Heart left ventricle (tissue), 16 donors: ENCODE data around the gene SMIM21. TPM values are rescaled to one million over a fixed set of nuclear protein-coding genes. Genes with fewer than 3 reads are reported as not detected.

ENCODE experiments used
- ATAC-seq, 4 donors: fragments of 200-7000 bp; cut with Tn5 transposase; one replicate each; pipeline ENCODE4 v1.9.1; 2020 to 2022; ENCODE audit warnings: moderate library complexity in 4 of 4, mild to moderate bottlenecking in 3 of 4, moderate number of reproducible peaks in 1 of 4
- DNase-seq, 5 donors: peaks; one replicate each; pipeline ENCODE4 v3.0.0-alpha.2; 2020
- H3K27ac ChIP-seq, 12 donors: fragments of 200-600 bp; sonication (generic) in 4 of 12; one replicate each; pipeline versions ENCODE4 v1.5.0 to v1.8.0; 2016 to 2022; ENCODE audit warnings: mild to moderate bottlenecking in 2 of 12
- H3K27me3 ChIP-seq, 9 donors: fragments of 200-600 bp; sonication (generic) in 2 of 9; one replicate each; pipeline versions ENCODE4 v1.5.1 to v1.8.0; 2016 to 2022; ENCODE audit warnings: mild to moderate bottlenecking in 3 of 9
- H3K36me3 ChIP-seq, 9 donors: fragments of 200-600 bp; sonication (generic) in 2 of 9; one replicate each; pipeline versions ENCODE4 v1.5.0 to v1.8.0; 2018 to 2022; ENCODE audit warnings: mild to moderate bottlenecking in 2 of 9
- H3K4me1 ChIP-seq, 12 donors: fragments of 200-600 bp; sonication (generic) in 4 of 12; one replicate each; pipeline versions ENCODE4 v1.5.0 to v1.8.0; 2016 to 2022; ENCODE audit warnings: mild to moderate bottlenecking in 3 of 12
- H3K4me3 ChIP-seq, 12 donors: fragments of 200-600 bp; sonication (generic) in 4 of 12; one replicate each; pipeline versions ENCODE4 v1.5.0 to v1.8.0; 2017 to 2022; ENCODE audit warnings: mild to moderate bottlenecking in 9 of 12, moderate library complexity in 4 of 12
- H3K9me3 ChIP-seq, 12 donors: fragments of 200-600 bp; sonication (generic) in 4 of 12; one replicate each; pipeline versions ENCODE4 v1.5.0 to v1.8.0; 2016 to 2022; ENCODE audit warnings: mild to moderate bottlenecking in 1 of 12
- POLR2A ChIP-seq, 2 donors: fragments of 450-650 bp; IDR thresholded peaks; one replicate each; pipeline ENCODE4 v1.6.1; 2017; ENCODE audit warnings: antibody characterized with exemption in 2 of 2, mild to moderate bottlenecking in 2 of 2, moderate library complexity in 2 of 2
- WGBS, 4 donors: extraction: QIAGEN DNeasy Blood & Tissue Kit in 2 of 4; methylation state at CpG; one replicate each; pipeline versions ENCODE4 v1.1.5 to v1.1.7; 2013 to 2018; 5-methylcytosine and 5-hydroxymethylcytosine counted together
- intact Hi-C, 10 donors: fragments of 100-400 bp; cut with DNase I; formaldehyde crosslinking; loops; one replicate each; pipeline versions ENCODE4 v1.11.1 to v1.14.2; 2022
- polyA plus RNA-seq, 2 donors: library from polyadenylated mRNA; stranded (reverse); fragments of 200-250 nt; gene quantifications; one replicate each; pipeline ENCODE4 v1.2.3, GENCODE V29; 2013
- total RNA-seq, 9 donors: library from RNA; depleted of rRNA in 2 of 9; stranded (reverse); fragments of >200 nt in 2 of 9; fragmentation: NEBNext Ultra II Directional in 3 of 9; extraction: Animal tissue kit (Norgen Biotek cat#: 25700) in 3 of 9; gene quantifications; one replicate each; pipeline versions ENCODE4 v1.1.0 to v1.2.4, GENCODE V29; 2016 to 2023
- TF ChIP-seq, protein P1 (sequence below), 12 donors: fragments of 200-600 bp; sonication (generic) in 4 of 12; IDR thresholded peaks; one replicate each; pipeline versions ENCODE4 v1.5.0 to v1.8.0; 2018 to 2022; ENCODE audit warnings: antibody characterized with exemption in 12 of 12, mild to moderate bottlenecking in 5 of 12
- donor health status: ischemic (EF 13 %, LVEDD 7.1; RV severe dilation, severe dysfunction).
- donor health status: healthy with polysubstance abuse.
- donor health status: DM: no; HTN: yes; CAD: no.
- donor health status: DM: no; HTN: no; CAD: no.
- donor health status: ischemic (EF 25% LVEDD 6.9; RV normal size, moderate dysfunction).
- donor health status: ischemic (EF 25% LVEDD 5.7; RV mildly dilated, moderate dysfunction).
- donor health status: healthy.
- donor health status: DM: yes; HTN: yes; CAD: no.
- donor health status: ischemic (EF 35%, LVEDD 5.7; RV mildly dilated, moderate dysfunction).
- donor health status: nonischemic (EF 11% LVEDD 7.7; RV severe dilation, severe dysfunction).
- donor health status: DM: yes; HTN: yes; CAD: no.
- donor health status: PGD.
- donor health status: ischemic (EF 29% LVEDD 5.4; RV normal size, mild dysfunction).
- donor health status: nonischemic (EF 23%, LVEDD 6.1; RV moderate dilation, normal function).

SMIM21 gene
- total and polyA plus RNA-seq, 11 donors, result not detected

DNA sequence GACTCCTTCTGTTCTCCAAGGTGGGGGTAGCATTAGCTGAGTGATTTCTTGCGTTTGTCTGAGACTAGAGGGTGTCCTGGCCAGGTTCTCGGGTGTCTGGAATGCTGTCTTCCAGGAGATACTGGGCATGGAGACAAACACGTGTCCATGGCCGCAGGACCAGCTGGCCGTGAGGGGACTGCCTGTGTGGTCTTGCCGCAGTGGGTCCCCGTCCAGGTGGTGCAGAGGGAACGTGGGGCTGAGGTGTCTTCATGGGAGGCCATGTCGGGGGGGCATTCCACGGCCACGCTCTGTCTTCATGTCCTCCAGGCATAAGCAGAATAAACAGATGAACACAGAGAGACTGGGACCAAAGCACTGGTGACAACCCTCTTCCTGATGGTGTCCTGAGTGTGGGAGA is 66.6 kb downstream of the SMIM21 start:
- H3K27ac ChIP-seq, result no peak overlapping the region
- H3K27me3 ChIP-seq, result peaks cover 0 to 10% (median 0%) of the 10 kb centered on the region in 9 donors
- DNase-seq, result no peak
- no peaks in the 10 kb centered on the region for H3K9me3 ChIP-seq
- intact Hi-C loops, result loop anchor here in 1 of 10 donors (10.0 kb wide), 1 partner anchor 56 kb away; no protein-coding TSS in a partner anchor
- H3K36me3 ChIP-seq, result no peaks in the 10 kb centered on the region
- no peak for TF ChIP-seq POLR2A (IDR thresholded peaks at IDR 0.05)
- TF ChIP-seq, protein P1, sequence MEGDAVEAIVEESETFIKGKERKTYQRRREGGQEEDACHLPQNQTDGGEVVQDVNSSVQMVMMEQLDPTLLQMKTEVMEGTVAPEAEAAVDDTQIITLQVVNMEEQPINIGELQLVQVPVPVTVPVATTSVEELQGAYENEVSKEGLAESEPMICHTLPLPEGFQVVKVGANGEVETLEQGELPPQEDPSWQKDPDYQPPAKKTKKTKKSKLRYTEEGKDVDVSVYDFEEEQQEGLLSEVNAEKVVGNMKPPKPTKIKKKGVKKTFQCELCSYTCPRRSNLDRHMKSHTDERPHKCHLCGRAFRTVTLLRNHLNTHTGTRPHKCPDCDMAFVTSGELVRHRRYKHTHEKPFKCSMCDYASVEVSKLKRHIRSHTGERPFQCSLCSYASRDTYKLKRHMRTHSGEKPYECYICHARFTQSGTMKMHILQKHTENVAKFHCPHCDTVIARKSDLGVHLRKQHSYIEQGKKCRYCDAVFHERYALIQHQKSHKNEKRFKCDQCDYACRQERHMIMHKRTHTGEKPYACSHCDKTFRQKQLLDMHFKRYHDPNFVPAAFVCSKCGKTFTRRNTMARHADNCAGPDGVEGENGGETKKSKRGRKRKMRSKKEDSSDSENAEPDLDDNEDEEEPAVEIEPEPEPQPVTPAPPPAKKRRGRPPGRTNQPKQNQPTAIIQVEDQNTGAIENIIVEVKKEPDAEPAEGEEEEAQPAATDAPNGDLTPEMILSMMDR (IDR thresholded peaks at IDR 0.05), result no peak
- H3K4me1 ChIP-seq, result peaks cover 0 to 5% (median 0%) of the 10 kb centered on the region in 12 donors
- H3K4me3 ChIP-seq, result no peak overlapping the region
- WGBS, 4 donors, result 84 to 94% (median 90%) methylated on average over 10 to 11 of the region's 11 CpGs
- ATAC-seq, result no peak

- peaks cover 0 to 1% (median 0%) of the 10 kb centered on the region in 12 donors for H3K9me3 ChIP-seq
- intact Hi-C loops, result loop anchor here in 1 of 10 donors (10.0 kb wide), 1 partner anchor 55 kb away; no protein-coding TSS in a partner anchor
- DNase-seq (no peak), ATAC-seq (no peak)
- no peaks in the 10 kb centered on the region for H3K36me3 ChIP-seq
- peaks cover 0 to 5% (median 0%) of the 10 kb centered on the region in 12 donors for H3K4me1 ChIP-seq
- no peak overlapping the region for H3K27ac ChIP-seq
- TF ChIP-seq POLR2A (IDR thresholded peaks at IDR 0.05), result no peak
- TF ChIP-seq, protein P1 (IDR thresholded peaks at IDR 0.05), result no peak
- peaks cover 0 to 10% (median 0%) of the 10 kb centered on the region in 9 donors for H3K27me3 ChIP-seq
- no peak overlapping the region for H3K4me3 ChIP-seq
- 54 to 76% (median 73%) methylated on average over 8 of the region's 8 CpGs for WGBS, 4 donors
Measured at GRCh38 chr18:75360215-75360614, 67.3 kb downstream of the SMIM21 start.

Other genes starting within 250 kb of the SMIM21 start
- gene PTGR3, start 218.6 kb downstream of the SMIM21 start, total RNA-seq, result 10 to 100 TPM; 35.3 to 58.2 (median 49.4) TPM
- 10 to 100 TPM; 13.6 to 33.4 TPM for gene PTGR3, start 218.6 kb downstream of the SMIM21 start, polyA plus RNA-seq
- 10 to 100 TPM; 14.7 to 27.9 (median 19.5) TPM for gene TSHZ1, start 216.9 kb downstream of the SMIM21 start, total RNA-seq
- gene TSHZ1, start 216.9 kb downstream of the SMIM21 start, polyA plus RNA-seq, result 1 to 10 TPM; 7.5 to 8.8 TPM